HG03095 (cell line): ENCODE measurements around the gene OLFM3.

Source experiments
- ATAC-seq: cut with Tn5 transposase; IDR thresholded peaks from one replicate; pipeline ENCODE4 v1.9.1; 2021; ENCODE audit warnings: moderate library complexity; ENCODE audit not compliant: unreplicated experiment

The OLFM3 gene

GRCh38 chr1:101996825-101997465 is at the start of gene OLFM3:
OLFM3 (minus strand) TSS chr1:101996926.
- ATAC-seq = no peak

GRCh38 chr1:102045752-102046151 is 49.0 kb upstream of the OLFM3 start:
- ATAC-seq = no peak

- ATAC-seq = no peak
Observed at GRCh38 chr1:102032534-102032933, 35.8 kb upstream of the OLFM3 start.

GRCh38 chr1:102019530-102019929 is 22.8 kb upstream of the OLFM3 start:
- ATAC-seq = no peak

- ATAC-seq = no peak
Observed at GRCh38 chr1:102015728-102016127, 19.0 kb upstream of the OLFM3 start.

GRCh38 chr1:102002057-102002456 is 5.3 kb upstream of the OLFM3 start:
- ATAC-seq = no peak

GRCh38 chr1:101995984-101996745 is 561 bp downstream of the OLFM3 start:
- ATAC-seq = no peak

GRCh38 chr1:101993710-101994109 is 3.0 kb downstream of the OLFM3 start:
- no peak for ATAC-seq

GRCh38 chr1:101992821-101993575 is 3.7 kb downstream of the OLFM3 start:
- no peak for ATAC-seq

- no peak for ATAC-seq
Observed at GRCh38 chr1:101980974-101981373, 15.8 kb downstream of the OLFM3 start.

- no peak for ATAC-seq
Observed at GRCh38 chr1:101977266-101977665, 19.5 kb downstream of the OLFM3 start.

GRCh38 chr1:101976161-101976560 is 20.6 kb downstream of the OLFM3 start:
- no peak for ATAC-seq

GRCh38 chr1:101975371-101975770 is 21.4 kb downstream of the OLFM3 start:
- ATAC-seq = no peak

- ATAC-seq = no peak
Observed at GRCh38 chr1:101974599-101975274, 22.0 kb downstream of the OLFM3 start.

GRCh38 chr1:101971304-101971703 is 25.4 kb downstream of the OLFM3 start:
- no peak for ATAC-seq

- no peak for ATAC-seq
Observed at GRCh38 chr1:101967871-101968270, 28.9 kb downstream of the OLFM3 start.

GRCh38 chr1:101965341-101965740 is 31.4 kb downstream of the OLFM3 start:
- ATAC-seq = no peak

GRCh38 chr1:101964708-101965107 is 32.0 kb downstream of the OLFM3 start:
- no peak for ATAC-seq

- ATAC-seq = no peak
Observed at GRCh38 chr1:101960142-101960541, 36.6 kb downstream of the OLFM3 start.

GRCh38 chr1:101959456-101959855 is 37.3 kb downstream of the OLFM3 start:
- no peak for ATAC-seq

- no peak for ATAC-seq
Observed at GRCh38 chr1:101957771-101958170, 39.0 kb downstream of the OLFM3 start.
